HG03460 (cell line): Measurements from ENCODE around the gene PINK1.

Experiments
- ATAC-seq: cut with Tn5 transposase; IDR thresholded peaks from one replicate; pipeline ENCODE4 v1.9.1; 2021; ENCODE audit not compliant: unreplicated experiment

Gene PINK1

GRCh38 chr1:20678599-20678998, 45.3 kb downstream of the PINK1 start:
- no peak for ATAC-seq

GRCh38 chr1:20680269-20680668, 47.0 kb downstream of the PINK1 start:
- no peak for ATAC-seq

- ATAC-seq: no peak
These were observed 48.7 kb downstream of the PINK1 start for GRCh38 chr1:20681999-20682398.

- no peak for ATAC-seq
These were observed 49.4 kb downstream of the PINK1 start for GRCh38 chr1:20682571-20683236.

- no peak for ATAC-seq
These were observed 50.4 kb downstream of the PINK1 start for GRCh38 chr1:20683614-20684013.

- no peak for ATAC-seq
These were observed 50.9 kb downstream of the PINK1 start for GRCh38 chr1:20684050-20684620.

GRCh38 chr1:20684651-20685050, 51.4 kb downstream of the PINK1 start:
- no peak for ATAC-seq

- ATAC-seq: no peak
These were observed 51.9 kb downstream of the PINK1 start for GRCh38 chr1:20685099-20685662.

- ATAC-seq: no peak
These were observed 52.5 kb downstream of the PINK1 start for GRCh38 chr1:20685741-20686140.

GRCh38 chr1:20686883-20687725, 53.8 kb downstream of the PINK1 start:
- no peak for ATAC-seq

GRCh38 chr1:20689645-20690056, 56.4 kb downstream of the PINK1 start:
- ATAC-seq: no peak

- no peak for ATAC-seq
These were observed 58.6 kb downstream of the PINK1 start for GRCh38 chr1:20691872-20692271.

- ATAC-seq: no peak
These were observed 60.4 kb downstream of the PINK1 start for GRCh38 chr1:20693623-20694022.

GRCh38 chr1:20695515-20695914, 62.3 kb downstream of the PINK1 start:
- no peak for ATAC-seq

GRCh38 chr1:20696397-20697333, 63.4 kb downstream of the PINK1 start:
- ATAC-seq: peak; percentile 76

GRCh38 chr1:20697563-20697962, 64.3 kb downstream of the PINK1 start:
- no peak for ATAC-seq

- no peak for ATAC-seq
These were observed 65.1 kb downstream of the PINK1 start for GRCh38 chr1:20698195-20698910.

- ATAC-seq: no peak
These were observed 66.3 kb downstream of the PINK1 start for GRCh38 chr1:20699558-20699957.

- ATAC-seq: no peak
These were observed 67.5 kb downstream of the PINK1 start for GRCh38 chr1:20700636-20701215.
